GM18873 (cell line): Measurements from ENCODE around the gene NOSIP.

Experiments
- ATAC-seq: cut with Tn5 transposase; IDR thresholded peaks from one replicate; pipeline ENCODE4 v1.9.1; 2021; ENCODE audit warnings: mild to moderate bottlenecking, moderate library complexity, moderate number of reproducible peaks; ENCODE audit not compliant: unreplicated experiment, low FRiP score

NOSIP gene

DNA sequence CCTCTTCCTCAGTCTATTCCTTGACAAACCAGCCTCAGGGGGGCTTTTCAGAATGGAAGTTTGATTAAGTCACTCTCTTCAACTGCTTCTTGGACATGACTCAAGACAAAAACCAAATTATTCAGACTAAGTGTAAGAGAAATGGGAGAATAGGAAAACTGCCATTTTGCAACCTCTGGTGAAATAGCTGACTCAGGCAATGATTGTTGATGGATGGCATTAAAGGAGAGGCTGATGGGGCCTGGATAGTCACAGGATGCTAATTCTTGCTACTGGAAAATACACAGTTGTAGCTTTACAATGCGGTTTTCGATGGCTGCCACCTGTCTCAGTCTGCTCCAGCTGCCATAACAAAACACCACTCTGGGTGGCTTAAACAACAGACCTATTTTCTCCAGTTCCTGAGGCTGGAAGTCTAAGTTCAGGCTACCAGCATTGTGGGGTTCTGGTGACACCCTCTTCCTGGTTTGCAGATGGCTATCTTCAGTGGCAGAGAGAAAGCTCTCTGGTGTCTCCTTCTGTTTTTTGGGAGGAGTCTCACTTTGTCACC, 6.1 kb downstream of the NOSIP start:
- no peak for ATAC-seq

DNA sequence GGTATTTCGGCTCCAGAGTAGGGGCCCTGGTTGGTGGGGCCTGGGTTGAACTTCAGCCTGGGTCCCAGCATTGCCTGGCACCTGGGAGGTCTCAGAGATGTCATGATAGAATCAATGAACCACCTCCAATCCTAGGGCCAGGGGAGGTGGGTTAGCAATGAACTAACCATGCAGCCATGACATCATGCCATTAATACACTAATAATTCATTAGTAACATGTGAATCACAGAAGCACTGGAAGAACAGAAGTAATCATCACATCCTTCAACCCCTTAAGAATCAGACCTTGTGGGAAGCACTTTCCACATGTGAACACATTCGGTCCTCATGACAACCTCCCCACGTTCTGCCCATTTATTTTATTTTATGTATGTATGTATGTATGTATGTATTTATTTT, 6.9 kb downstream of the NOSIP start:
- no peak for ATAC-seq

GRCh38 chr19:49573009-49573408, 7.3 kb downstream of the NOSIP start:
- ATAC-seq, result no peak

- ATAC-seq, result no peak
Measured at GRCh38 chr19:49570997-49571676, 9.2 kb downstream of the NOSIP start.

GRCh38 chr19:49570138-49570856, 10.1 kb downstream of the NOSIP start:
- ATAC-seq, result no peak

GRCh38 chr19:49567861-49568441, 12.4 kb downstream of the NOSIP start:
- ATAC-seq, result no peak

DNA sequence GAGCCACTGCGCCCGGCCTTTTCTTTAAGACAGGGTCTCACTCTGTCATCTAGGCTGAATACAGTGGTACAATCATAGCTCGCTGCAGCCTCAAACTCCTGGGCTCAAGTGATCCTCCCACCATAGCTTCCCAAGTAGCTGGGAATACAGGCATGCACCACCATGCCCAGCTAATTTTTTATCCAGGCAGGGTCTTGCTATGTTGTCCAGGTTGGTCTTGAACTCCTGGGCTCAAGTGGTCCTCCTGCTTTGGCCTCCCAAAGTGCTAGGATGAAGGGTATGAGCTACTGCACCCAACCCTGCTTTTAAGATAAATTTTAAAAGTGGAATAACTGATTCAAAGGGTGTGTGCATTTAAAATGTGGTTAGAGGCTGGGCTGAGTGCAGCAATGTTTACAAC, 14.1 kb downstream of the NOSIP start:
- ATAC-seq, result no peak

DNA sequence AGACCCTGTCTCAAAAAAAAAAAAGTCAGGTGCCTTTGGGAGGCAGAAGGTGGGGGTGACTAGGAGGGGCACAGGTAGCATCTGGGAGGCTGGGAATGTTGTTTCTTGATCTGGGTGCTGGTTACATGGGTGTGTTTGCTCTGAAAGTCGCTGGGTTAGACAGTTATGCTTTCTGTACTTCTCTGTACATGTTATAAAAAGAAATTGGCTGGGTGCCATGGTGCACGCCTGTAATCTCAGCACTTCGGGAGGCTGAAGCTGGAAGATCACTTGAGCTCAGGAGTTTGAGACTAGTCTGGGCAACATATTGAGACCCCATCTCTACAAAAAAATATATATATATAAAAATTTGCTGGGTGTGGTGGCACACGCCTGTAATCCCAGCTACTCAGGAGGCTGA, 15.1 kb downstream of the NOSIP start:
- ATAC-seq, result no peak

GRCh38 chr19:49564616-49565045, 15.7 kb downstream of the NOSIP start:
- ATAC-seq, result no peak

- no peak for ATAC-seq
Measured at GRCh38 chr19:49560358-49560900, 19.9 kb downstream of the NOSIP start.

- ATAC-seq, result no peak
Measured at GRCh38 chr19:49559928-49560327, 20.4 kb downstream of the NOSIP start.

DNA sequence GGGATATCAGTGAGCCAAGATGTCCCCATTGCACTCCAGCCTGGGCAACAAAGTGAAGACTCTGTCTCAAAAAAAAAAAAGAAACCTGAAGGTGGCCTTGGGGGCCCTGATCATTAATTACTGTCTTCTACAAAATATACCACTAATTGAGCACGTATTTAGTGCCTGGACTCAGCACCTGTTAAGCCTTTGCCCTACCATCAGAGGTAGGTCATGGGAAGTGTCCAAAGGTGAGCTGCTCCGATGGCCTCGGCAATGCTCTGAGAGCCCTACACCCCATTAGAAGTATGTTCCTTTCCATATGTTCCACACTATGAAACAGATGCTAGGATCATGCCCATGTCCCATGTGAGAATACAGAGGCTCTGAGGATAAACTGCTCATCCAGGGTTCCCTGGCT, 20.9 kb downstream of the NOSIP start:
- no peak for ATAC-seq

- ATAC-seq, result no peak
Measured at GRCh38 chr19:49558591-49558990, 21.8 kb downstream of the NOSIP start.

DNA sequence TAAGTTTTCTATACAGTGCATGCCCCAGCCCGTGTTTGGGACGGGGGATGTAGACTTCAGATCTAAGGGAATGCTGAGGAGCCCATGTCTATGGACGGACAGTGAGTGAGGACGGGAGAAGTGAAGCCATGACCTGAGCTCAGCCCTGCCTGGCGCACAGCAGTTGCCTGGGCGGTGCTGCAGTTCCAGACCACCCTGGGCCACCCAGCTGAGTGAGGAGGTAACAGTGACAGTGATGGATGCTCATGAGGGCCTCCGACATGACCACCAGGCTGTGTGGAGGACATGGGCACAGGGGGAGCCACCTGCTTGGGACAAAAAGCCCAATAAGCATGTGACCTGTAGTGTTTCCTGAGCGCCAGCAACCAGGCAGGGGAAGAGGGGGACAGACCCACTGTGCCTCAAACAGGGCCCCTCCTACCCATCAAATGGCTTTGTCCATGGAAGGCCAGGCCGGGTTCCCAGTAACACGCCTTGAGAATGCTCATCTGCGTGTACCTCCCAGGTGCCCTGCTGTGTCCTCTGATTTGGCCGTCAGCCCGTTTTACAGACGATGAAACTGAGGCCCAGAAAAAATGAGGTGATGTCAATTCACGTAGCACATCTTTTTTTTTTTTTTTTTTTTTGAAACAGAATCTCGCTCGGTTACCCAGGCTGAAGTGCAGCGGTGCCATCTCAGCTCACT, 22.6 kb downstream of the NOSIP start:
- ATAC-seq, result no peak

- no peak for ATAC-seq
Measured at GRCh38 chr19:49556412-49557398, 23.7 kb downstream of the NOSIP start.

DNA sequence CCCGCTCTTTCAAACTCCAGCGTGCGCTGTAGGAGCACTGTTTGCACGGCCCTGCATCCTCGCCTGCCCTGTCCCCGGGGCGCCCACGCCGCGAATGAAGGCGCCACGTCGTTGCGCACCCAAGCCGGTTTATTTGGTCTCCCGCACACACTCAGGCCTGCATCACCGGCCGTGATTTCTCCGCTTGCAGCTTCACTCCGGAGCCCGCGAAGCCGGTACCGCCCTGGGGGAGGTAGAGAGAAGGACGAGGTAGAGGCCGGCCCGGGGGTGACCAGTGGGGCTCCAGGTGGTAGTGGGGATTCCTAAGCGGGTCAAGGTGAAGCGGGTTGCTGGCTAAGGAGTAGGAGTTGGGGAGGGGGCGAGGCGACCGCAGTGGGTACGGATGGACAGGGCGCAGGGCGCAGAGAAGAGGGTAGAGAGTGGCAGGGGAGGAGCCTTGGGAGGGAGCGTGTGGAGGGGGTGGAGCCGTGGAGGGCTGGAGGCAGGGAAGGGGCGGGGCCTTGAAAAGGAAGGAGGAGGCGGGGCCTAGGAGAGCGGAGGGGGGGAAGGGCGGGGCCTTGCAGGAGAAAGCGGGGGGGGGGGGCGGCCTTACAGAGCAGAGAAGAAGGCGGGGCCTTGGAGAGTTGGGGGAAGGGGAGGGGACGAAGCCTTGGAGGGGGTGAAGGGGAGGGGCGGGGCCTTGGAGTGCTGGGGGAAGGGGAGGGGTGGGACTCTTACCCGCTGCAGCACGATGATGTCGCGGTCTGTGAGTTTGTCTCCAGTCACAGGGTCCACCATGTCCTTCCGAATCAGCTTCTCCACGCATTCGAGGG, 24.6 kb downstream of the NOSIP start:
- ATAC-seq, result no peak

DNA sequence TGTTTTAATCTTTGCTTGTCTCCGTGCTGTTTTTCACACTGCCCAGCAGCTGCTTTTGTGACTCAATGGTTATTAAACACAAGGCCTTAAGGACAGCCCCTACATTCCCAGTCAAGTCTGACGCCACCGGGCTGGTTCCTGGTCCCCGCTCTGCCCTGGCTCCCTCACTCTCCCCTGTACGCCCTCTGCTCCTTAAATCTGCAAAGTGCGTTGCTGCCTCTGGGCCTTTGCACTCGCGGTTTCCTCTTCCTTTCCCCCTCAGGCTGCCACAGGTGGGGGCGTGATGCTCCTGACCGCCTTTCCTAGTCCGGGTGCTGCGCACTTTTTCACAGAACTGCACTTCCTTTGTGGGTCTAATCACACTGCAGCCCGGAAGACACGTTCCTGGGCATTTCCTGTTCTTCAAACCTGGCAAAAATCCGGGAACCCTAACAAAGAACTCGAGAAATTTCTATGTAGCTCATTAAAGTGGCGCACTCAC, 25.6 kb downstream of the NOSIP start:
- ATAC-seq, result no peak

- ATAC-seq, result no peak
Measured at GRCh38 chr19:49553451-49554271, 26.7 kb downstream of the NOSIP start.
